HFFc6 (cell line): Measurements from ENCODE around the gene ARMCX1. TPM values are rescaled to one million over a fixed set of nuclear protein-coding genes. Genes with fewer than 3 reads are reported as not detected.
A peak's percentile ranks its signal among the peaks of the same experiment; 100 is the strongest.
"Not testable (repeated sequence)": the region's sequence is repeated elsewhere in the genome, so short reads cannot be mapped to it uniquely, and the experiment has no call there.

ENCODE experiments used
- DNase-seq: peaks from one replicate; pipeline ENCODE4 v3.0.0-alpha.2; 2018
- H3K27ac Mint-ChIP-seq: 2 replicates; pipeline ENCODE4 v1.8.0; 2020; ENCODE audit warnings: mild to moderate bottlenecking, mixed read lengths
- H3K27me3 Mint-ChIP-seq: 2 replicates; pipeline ENCODE4 v1.8.0; 2021; ENCODE audit warnings: mild to moderate bottlenecking, moderate library complexity, mixed read lengths; ENCODE audit not compliant: insufficient read depth
- H3K36me3 Mint-ChIP-seq: 2 replicates; pipeline ENCODE4 v1.8.0; 2021; ENCODE audit warnings: low read depth, mixed read lengths
- H3K4me1 Mint-ChIP-seq: 2 replicates; pipeline ENCODE4 v1.8.0; 2020; ENCODE audit warnings: low read depth, mixed read lengths
- H3K4me3 Mint-ChIP-seq: 2 replicates; pipeline ENCODE4 v1.8.0; 2020; ENCODE audit warnings: mild to moderate bottlenecking, moderate library complexity, mixed read lengths
- H3K9me3 Mint-ChIP-seq: 2 replicates; pipeline ENCODE4 v1.8.0; 2020; ENCODE audit warnings: mild to moderate bottlenecking, mixed read lengths
- total RNA-seq, 6 experiments: library from RNA; stranded (reverse); fragmentation: NEBNext Ultra II Directional; extraction: Animal tissue kit (Norgen Biotek cat#: 25700); gene quantifications; 2 replicates in 1 of 6; 3 replicates in 5 of 6; pipeline ENCODE4 v1.2.3, GENCODE V29; 2021
- TF ChIP-seq, protein P1 (sequence below): fragments of 200-600 bp; sonication (generic); IDR thresholded peaks from 2 replicates; pipeline ENCODE4 v1.5.0; 2021; ENCODE audit warnings: antibody characterized with exemption, mild to moderate bottlenecking

Gene ARMCX1
- total RNA-seq, 6 experiments from 2014 or later, result 32.0 to 36.6 (median 33.7) TPM

DNA sequence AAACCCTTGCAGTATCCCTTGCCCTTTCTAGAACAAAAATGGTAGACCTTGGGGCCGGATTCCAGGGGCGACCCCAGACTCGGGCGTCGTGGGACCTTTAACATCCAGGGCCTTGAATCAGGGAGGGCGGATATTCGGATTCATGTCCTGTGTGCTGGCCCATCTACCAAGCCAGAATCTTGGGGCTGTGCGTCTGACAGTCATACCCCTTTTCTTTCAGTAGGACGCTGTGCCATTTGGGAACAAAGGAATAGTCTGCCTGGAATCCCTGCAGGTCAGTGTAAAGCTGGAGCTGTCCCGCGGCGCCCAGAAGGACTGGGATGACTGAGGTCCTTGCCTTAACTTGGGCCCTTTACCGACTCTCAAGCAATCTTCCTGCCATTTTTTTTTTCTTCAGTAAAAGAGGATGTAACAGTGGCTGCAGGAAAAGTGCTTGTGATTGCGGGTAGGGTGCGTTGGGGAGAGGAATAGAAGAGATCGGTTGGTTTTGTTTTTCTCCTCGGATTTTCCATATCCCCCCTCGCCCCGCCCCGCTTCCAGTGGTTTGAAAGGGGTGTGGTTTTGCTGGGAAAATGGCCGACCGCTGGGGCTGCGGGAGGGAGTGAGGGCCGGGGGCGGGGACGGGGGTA, 518 bp downstream of the ARMCX1 start:
- peak; percentile 23 for DNase-seq
- Mint-ChIP-seq H3K9me3 (no peaks in the 10 kb centered on the region), H3K27me3 (no peaks in the 10 kb centered on the region; the same call in 1 of the 2 replicates)

DNA sequence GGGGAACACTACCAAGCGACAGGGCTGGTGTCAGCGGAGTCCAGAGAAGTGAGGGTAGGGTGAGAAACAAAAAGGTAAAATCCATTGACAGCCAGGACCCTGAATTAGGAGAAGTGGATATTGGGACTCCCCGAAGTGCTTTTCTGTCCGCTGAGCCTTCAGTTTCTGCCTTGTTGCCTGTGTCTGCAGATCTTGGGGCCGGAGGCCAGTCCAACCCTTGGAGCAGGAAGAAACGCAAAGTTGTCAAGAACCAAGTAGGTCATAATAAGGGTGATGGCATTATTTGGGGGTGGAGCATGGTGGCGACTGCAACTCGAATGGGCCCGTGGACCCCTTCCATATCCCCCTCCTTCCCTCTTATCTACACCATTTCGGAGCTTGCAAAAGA, 1.0 kb downstream of the ARMCX1 start:
- H3K4me1 Mint-ChIP-seq, result peaks cover 14% of the 10 kb centered on the region; the same call in 1 of the 2 replicates
- TF ChIP-seq, protein P1, sequence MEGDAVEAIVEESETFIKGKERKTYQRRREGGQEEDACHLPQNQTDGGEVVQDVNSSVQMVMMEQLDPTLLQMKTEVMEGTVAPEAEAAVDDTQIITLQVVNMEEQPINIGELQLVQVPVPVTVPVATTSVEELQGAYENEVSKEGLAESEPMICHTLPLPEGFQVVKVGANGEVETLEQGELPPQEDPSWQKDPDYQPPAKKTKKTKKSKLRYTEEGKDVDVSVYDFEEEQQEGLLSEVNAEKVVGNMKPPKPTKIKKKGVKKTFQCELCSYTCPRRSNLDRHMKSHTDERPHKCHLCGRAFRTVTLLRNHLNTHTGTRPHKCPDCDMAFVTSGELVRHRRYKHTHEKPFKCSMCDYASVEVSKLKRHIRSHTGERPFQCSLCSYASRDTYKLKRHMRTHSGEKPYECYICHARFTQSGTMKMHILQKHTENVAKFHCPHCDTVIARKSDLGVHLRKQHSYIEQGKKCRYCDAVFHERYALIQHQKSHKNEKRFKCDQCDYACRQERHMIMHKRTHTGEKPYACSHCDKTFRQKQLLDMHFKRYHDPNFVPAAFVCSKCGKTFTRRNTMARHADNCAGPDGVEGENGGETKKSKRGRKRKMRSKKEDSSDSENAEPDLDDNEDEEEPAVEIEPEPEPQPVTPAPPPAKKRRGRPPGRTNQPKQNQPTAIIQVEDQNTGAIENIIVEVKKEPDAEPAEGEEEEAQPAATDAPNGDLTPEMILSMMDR, result no peak
- no peaks in the 10 kb centered on the region for H3K9me3 Mint-ChIP-seq
- peak overlapping the region; percentile 96 for H3K27ac Mint-ChIP-seq
- peaks cover 6% of the 10 kb centered on the region; the same call in 1 of the 2 replicates for H3K36me3 Mint-ChIP-seq
- H3K4me3 Mint-ChIP-seq, result peak overlapping the region; percentile 89
- no peaks in the 10 kb centered on the region; the same call in 1 of the 2 replicates for H3K27me3 Mint-ChIP-seq
- no peak for DNase-seq

More for the DNA sequence above, 518 bp downstream of the ARMCX1 start:
- peak overlapping the region; percentile 89 for H3K4me3 Mint-ChIP-seq
- TF ChIP-seq, protein P1, result no peak
- peaks cover 6% of the 10 kb centered on the region; the same call in 1 of the 2 replicates for H3K36me3 Mint-ChIP-seq
- peak overlapping the region; percentile 96 for H3K27ac Mint-ChIP-seq
- H3K4me1 Mint-ChIP-seq, result peaks cover 14% of the 10 kb centered on the region; the same call in 1 of the 2 replicates

DNA sequence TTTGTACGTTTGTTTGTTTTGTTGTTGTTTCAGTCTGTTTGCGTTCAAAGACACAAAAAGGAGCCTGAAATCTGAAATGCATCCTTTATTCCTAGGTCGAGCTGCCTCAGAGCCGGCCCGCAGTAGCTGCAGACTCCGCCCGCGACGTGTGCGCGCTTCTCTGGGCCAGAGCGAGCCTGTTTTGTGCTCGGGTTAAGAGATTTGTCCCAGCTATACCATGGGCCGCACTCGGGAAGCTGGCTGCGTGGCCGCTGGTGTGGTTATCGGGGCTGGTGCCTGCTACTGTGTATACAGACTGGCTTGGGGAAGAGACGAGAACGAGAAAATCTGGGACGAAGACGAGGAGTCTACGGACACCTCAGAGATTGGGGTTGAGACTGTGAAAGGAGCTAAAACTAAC, 2.4 kb downstream of the ARMCX1 start:
- H3K9me3 Mint-ChIP-seq, result no peaks in the 10 kb centered on the region
- H3K4me1 Mint-ChIP-seq, result peaks cover 14% of the 10 kb centered on the region; the same call in 1 of the 2 replicates
- no peak overlapping the region for H3K27ac Mint-ChIP-seq
- no peak for DNase-seq
- H3K36me3 Mint-ChIP-seq, result peaks cover 6% of the 10 kb centered on the region; the same call in 1 of the 2 replicates
- H3K4me3 Mint-ChIP-seq, result 0 out of 2 replicates have a peak overlapping the region, but pooled peaks have one; percentile 89
- TF ChIP-seq, protein P1, result no peak
- no peaks in the 10 kb centered on the region; the same call in 1 of the 2 replicates for H3K27me3 Mint-ChIP-seq

- Mint-ChIP-seq H3K4me3 (no peak overlapping the region), H3K9me3 (no peaks in the 10 kb centered on the region), H3K36me3 (no peaks in the 10 kb centered on the region), H3K27ac (no peak overlapping the region), H3K4me1 (no peaks in the 10 kb centered on the region), H3K27me3 (peaks cover 1% of the 10 kb centered on the region)
- TF ChIP-seq, protein P1, result no peak
- DNase-seq, result no peak
These were observed 14.3 kb downstream of the ARMCX1 start for GRCh38 chrX:101564651-101565050.

DNA sequence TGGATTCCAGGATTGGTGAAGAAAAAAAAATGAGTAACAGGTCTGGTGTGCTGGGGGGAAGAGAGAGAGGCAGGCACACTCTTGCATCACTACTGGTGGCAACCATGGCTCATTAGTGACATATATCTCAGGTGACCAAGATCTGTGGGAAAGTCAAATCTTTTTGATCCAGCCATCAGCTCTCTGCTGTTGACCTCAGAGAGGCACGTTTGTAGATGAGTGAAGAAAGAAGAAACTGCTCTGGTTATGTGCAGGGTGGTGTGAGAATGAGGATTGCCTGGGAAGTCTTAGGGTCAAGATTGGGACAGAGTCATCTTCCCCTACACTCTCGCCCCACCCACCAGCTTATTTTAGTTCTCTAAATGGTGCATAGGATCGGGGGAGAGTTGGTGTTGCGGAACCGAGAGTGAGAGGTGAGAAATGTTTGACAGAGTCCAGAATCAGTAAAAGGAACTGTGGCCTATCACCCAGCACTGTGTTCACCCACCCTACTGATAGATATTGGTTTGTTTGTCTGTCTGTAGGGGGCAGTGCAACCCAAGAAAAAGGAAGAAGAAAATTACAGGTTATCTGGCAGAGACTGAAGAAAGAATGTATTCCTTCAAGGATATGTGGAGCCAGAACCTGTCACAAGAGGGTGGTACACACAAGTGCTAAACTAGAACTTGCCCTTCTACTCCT, 45.5 kb downstream of the ARMCX1 start:
- peak; percentile 79 for DNase-seq
- TF ChIP-seq, protein P1, result peak; percentile 81
- H3K4me3 Mint-ChIP-seq, result no peak overlapping the region
- H3K27ac Mint-ChIP-seq, result no peak overlapping the region
- no peaks in the 10 kb centered on the region for H3K4me1 Mint-ChIP-seq
- H3K9me3 Mint-ChIP-seq, result no peaks in the 10 kb centered on the region
- no peaks in the 10 kb centered on the region for H3K36me3 Mint-ChIP-seq
- H3K27me3 Mint-ChIP-seq, result peaks cover 7% of the 10 kb centered on the region

- H3K9me3 Mint-ChIP-seq, DNase-seq, H3K4me1 Mint-ChIP-seq, H3K4me3 Mint-ChIP-seq, H3K36me3 Mint-ChIP-seq, H3K27me3 Mint-ChIP-seq, H3K27ac Mint-ChIP-seq: not testable (repeated sequence)
These were observed 49.2 kb downstream of the ARMCX1 start for GRCh38 chrX:101599592-101599991.
